Neural progenitor cell (in vitro differentiated cells): ENCODE data around the gene RCSD1. TPM values are rescaled to one million over a fixed set of nuclear protein-coding genes. Genes with fewer than 3 reads are reported as not detected.

ENCODE experiments used
- DNase-seq: peaks from one replicate; pipeline ENCODE4 v3.0.0-alpha.2; 2016; ENCODE audit warnings: low spot score
- H2AFZ ChIP-seq: fragments of 200-600 bp; sonication (generic); replicated peaks from 2 replicates; pipeline ENCODE4 v1.6.1; 2016; ENCODE audit warnings: antibody characterized with exemption
- H3F3A ChIP-seq: fragments of 200-600 bp; sonication (generic); 2 replicates; pipeline ENCODE4 v1.6.1; 2016; ENCODE audit warnings: antibody characterized with exemption, low read depth
- H3K27ac ChIP-seq: fragments of 200-600 bp; sonication (generic); 2 replicates; pipeline ENCODE4 v1.5.1; 2016; ENCODE audit warnings: mild to moderate bottlenecking
- H3K27me3 ChIP-seq: fragments of 200-600 bp; sonication (generic); 2 replicates; pipeline ENCODE4 v1.6.1; 2016; ENCODE audit warnings: mild to moderate bottlenecking, moderate library complexity
- H3K36me3 ChIP-seq: fragments of 200-600 bp; sonication (generic); 2 replicates; pipeline ENCODE4 v1.5.1; 2016
- H3K4me1 ChIP-seq: fragments of 200-600 bp; sonication (generic); 2 replicates; pipeline ENCODE4 v1.6.1; 2016; ENCODE audit warnings: mixed run types
- H3K4me2 ChIP-seq: fragments of 200-600 bp; sonication (generic); 2 replicates; pipeline ENCODE4 v1.6.1; 2016
- H3K4me3 ChIP-seq: fragments of 200-600 bp; sonication (generic); 2 replicates; pipeline ENCODE4 v1.5.1; 2016
- H3K79me2 ChIP-seq: fragments of 200-600 bp; sonication (generic); 2 replicates; pipeline ENCODE4 v1.6.1; 2016; ENCODE audit warnings: low read depth
- H3K9ac ChIP-seq: fragments of 200-600 bp; sonication (generic); 2 replicates; pipeline ENCODE4 v1.6.1; 2016
- H3K9me3 ChIP-seq: fragments of 200-600 bp; sonication (generic); 2 replicates; pipeline ENCODE4 v1.5.1; 2016; ENCODE audit warnings: low read depth
- H4K20me1 ChIP-seq: fragments of 200-600 bp; sonication (generic); 2 replicates; pipeline ENCODE4 v1.6.1; 2016; ENCODE audit warnings: low read depth
- H3K27ac Mint-ChIP-seq: 3 replicates; pipeline ENCODE4 v1.8.0; 2021; ENCODE audit warnings: mixed read lengths
- H3K27me3 Mint-ChIP-seq: 2 replicates; pipeline ENCODE4 v1.8.0; 2022; ENCODE audit warnings: low read depth, mild to moderate bottlenecking, inconsistent platforms, moderate library complexity, mixed read lengths; ENCODE audit not compliant: insufficient read depth
- H3K36me3 Mint-ChIP-seq: 3 replicates; pipeline ENCODE4 v1.8.0; 2021; ENCODE audit warnings: mixed read lengths
- H3K4me1 Mint-ChIP-seq: 3 replicates; pipeline ENCODE4 v1.8.0; 2021; ENCODE audit warnings: mixed read lengths
- H3K4me3 Mint-ChIP-seq: 3 replicates; pipeline ENCODE4 v1.8.0; 2021; ENCODE audit warnings: mild to moderate bottlenecking, moderate library complexity, mixed read lengths
- H3K9me3 Mint-ChIP-seq: 3 replicates; pipeline ENCODE4 v1.8.0; 2020; ENCODE audit warnings: mixed read lengths
- EZH2 ChIP-seq: fragments of 200-600 bp; sonication (generic); IDR thresholded peaks from 2 replicates; pipeline ENCODE4 v1.6.1; 2017; ENCODE audit warnings: antibody characterized with exemption, mild to moderate bottlenecking, moderate library complexity
- EZH2phosphoT487 ChIP-seq: fragments of 200-600 bp; sonication (generic); IDR thresholded peaks from 2 replicates; pipeline ENCODE4 v1.6.1; 2017; ENCODE audit warnings: antibody characterized with exemption
- total RNA-seq: library from RNA; depleted of rRNA; stranded (reverse); fragments of >200 nt; gene quantifications from 2 replicates; pipeline ENCODE4 v1.2.3, GENCODE V29; 2015; ENCODE audit warnings: low replicate concordance
- TF ChIP-seq, protein P1 (sequence below): fragments of 200-600 bp; sonication (generic); IDR thresholded peaks from 2 replicates; pipeline ENCODE4 v1.5.1; 2017; ENCODE audit warnings: antibody characterized with exemption, mild to moderate bottlenecking

The RCSD1 gene, protein sequence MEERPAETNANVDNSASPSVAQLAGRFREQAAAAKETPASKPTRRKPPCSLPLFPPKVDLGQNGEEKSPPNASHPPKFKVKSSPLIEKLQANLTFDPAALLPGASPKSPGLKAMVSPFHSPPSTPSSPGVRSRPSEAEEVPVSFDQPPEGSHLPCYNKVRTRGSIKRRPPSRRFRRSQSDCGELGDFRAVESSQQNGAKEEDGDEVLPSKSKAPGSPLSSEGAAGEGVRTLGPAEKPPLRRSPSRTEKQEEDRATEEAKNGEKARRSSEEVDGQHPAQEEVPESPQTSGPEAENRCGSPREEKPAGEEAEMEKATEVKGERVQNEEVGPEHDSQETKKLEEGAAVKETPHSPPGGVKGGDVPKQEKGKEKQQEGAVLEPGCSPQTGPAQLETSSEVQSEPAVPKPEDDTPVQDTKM
- total RNA-seq = 0.06 TPM in 2 replicates

DNA sequence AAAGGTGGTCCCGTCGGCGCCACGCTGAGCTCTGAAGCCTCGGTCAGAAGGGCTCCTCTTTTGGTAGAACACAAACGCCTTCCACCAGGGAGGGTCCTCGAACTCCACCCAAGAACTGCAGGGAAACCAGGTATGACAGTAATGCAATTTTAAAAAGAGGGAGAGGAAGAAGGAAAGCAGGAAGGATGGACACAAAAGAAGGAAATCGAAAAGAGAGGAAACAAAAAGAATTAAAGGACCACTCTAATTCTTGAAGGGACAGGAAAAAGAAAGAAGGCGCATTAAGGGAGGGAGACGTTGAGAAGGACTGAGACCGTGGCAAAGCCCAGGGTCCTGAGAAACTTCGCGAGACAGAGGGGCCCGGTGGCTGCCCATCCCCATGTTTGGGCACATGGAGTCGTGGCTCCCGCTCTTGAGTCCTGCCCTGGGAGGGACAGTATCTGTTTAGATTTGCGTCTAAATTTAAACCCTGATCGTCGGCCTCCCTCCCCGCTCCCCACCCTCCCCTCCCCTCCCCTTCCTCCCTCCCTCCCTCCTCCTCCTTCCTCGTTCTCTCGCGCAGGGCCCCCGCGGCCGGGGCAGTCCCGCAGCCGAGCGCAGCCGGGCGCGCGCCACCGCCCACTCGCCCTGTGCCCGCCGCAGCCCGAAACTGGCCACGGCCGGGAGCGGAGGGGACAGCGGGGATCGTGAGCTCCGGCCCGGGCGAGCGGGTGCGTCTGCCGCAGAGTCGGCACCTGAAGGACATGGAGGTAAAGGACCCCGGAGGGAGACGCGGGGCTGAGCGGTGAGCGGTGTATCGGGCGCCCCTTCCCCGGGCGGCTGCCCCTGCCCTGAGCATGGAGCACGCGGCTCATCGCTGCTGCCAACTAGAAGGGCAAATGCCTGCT, at the start of gene RCSD1:
TSS of gene RCSD1 (plus strand) at position 552 of the 887 bp plus-strand sequence. CDS start at position 744, 192 bp downstream.
- Mint-ChIP-seq H3K27ac (no peak within 1 kb of the TSS), H3K36me3 (no peaks in the 10 kb centered on the region), H3K9me3 (peaks cover 5% of the 10 kb centered on the region), H3K4me1 (peaks cover 11% of the 10 kb centered on the region), H3K4me3 (peak within 1 kb of the TSS; percentile 80), H3K27me3 (peaks cover 32% of the 10 kb centered on the region)
- H3F3A ChIP-seq = peaks cover 5% of the 10 kb centered on the region
- DNase-seq = peak; percentile 56
- peak within 1 kb of the TSS; percentile 96 for H2AFZ ChIP-seq
- peak within 1 kb of the TSS; percentile 56 for H3K4me3 ChIP-seq
- no peaks in the 10 kb centered on the region for H3K9me3 ChIP-seq
- H3K4me2 ChIP-seq = peak within 1 kb of the TSS; percentile 83
- peaks cover 8% of the 10 kb centered on the region for H3K4me1 ChIP-seq
- H3K27ac ChIP-seq = no peak within 1 kb of the TSS
- no peaks in the 10 kb centered on the region for H3K79me2 ChIP-seq
- peaks cover 75% of the 10 kb centered on the region for H3K27me3 ChIP-seq
- H4K20me1 ChIP-seq = no peaks in the 10 kb centered on the region
- TF ChIP-seq, protein P1, sequence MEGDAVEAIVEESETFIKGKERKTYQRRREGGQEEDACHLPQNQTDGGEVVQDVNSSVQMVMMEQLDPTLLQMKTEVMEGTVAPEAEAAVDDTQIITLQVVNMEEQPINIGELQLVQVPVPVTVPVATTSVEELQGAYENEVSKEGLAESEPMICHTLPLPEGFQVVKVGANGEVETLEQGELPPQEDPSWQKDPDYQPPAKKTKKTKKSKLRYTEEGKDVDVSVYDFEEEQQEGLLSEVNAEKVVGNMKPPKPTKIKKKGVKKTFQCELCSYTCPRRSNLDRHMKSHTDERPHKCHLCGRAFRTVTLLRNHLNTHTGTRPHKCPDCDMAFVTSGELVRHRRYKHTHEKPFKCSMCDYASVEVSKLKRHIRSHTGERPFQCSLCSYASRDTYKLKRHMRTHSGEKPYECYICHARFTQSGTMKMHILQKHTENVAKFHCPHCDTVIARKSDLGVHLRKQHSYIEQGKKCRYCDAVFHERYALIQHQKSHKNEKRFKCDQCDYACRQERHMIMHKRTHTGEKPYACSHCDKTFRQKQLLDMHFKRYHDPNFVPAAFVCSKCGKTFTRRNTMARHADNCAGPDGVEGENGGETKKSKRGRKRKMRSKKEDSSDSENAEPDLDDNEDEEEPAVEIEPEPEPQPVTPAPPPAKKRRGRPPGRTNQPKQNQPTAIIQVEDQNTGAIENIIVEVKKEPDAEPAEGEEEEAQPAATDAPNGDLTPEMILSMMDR = no peak
- TF ChIP-seq EZH2phosphoT487 = peak; percentile 63
- TF ChIP-seq EZH2 = peak; percentile 78
- H3K36me3 ChIP-seq = no peaks in the 10 kb centered on the region
- no peak within 1 kb of the TSS for H3K9ac ChIP-seq

DNA sequence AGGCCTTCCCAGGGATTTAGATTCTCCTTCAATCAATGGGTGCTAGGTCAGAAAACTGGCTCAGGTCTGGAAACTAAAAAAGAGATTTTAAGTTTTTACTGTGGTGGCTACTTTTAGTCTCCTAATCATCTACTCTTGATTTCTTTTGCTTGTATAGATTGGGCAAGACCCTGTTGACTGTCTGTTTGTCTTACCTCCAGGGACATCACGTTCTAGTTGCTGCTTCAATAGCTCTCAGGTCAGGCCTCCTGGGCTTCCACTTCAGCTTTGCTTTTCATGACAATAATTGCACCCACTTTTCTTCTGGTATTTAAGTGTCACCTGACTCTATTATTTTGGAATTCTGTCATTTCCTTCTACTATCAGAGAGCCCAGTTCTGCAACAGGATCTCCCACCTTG, 48.0 kb upstream of the RCSD1 start:
- Histone ChIP-seq H3K36me3 (no peaks in the 10 kb centered on the region), H3K4me3 (no peak overlapping the region), H3K27ac (no peak overlapping the region), H3K9me3 (no peaks in the 10 kb centered on the region), H3K4me2 (no peak overlapping the region), H3F3A (no peaks in the 10 kb centered on the region), H2AFZ (no peak overlapping the region), H3K79me2 (no peaks in the 10 kb centered on the region), H3K27me3 (no peaks in the 10 kb centered on the region), H3K9ac (no peak overlapping the region), H4K20me1 (no peaks in the 10 kb centered on the region), H3K4me1 (no peaks in the 10 kb centered on the region)
- no peaks in the 10 kb centered on the region for H3K27me3 Mint-ChIP-seq
- H3K9me3 Mint-ChIP-seq = no peaks in the 10 kb centered on the region
- no peak overlapping the region for H3K4me3 Mint-ChIP-seq
- no peak for DNase-seq
- H3K27ac Mint-ChIP-seq = no peak overlapping the region
- peaks cover 2% of the 10 kb centered on the region for H3K4me1 Mint-ChIP-seq
- TF ChIP-seq, protein P1 = no peak
- no peak for TF ChIP-seq EZH2phosphoT487
- TF ChIP-seq EZH2 = no peak
- H3K36me3 Mint-ChIP-seq = no peaks in the 10 kb centered on the region

DNA sequence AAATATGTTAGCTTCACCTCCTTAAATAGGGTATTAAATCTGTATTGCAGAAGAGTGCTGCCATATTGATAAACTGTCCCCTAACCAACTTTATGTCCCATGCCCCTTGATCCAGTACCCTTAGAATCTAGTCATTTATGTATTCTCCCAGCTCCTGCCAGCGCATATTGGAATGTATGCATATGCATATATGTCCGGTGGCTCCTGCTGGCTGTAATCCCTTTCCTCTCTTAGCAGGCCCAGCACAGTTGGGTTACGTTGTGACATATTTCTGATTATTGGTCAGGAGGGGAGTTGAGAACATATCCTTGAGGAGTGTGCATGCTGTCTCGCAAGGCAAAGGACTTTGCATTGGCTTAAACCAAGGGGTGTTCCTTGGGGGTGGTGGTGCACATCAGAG, 47.3 kb upstream of the RCSD1 start:
- no peaks in the 10 kb centered on the region for H3K36me3 Mint-ChIP-seq

More for the DNA sequence above, 47.3 kb upstream of the RCSD1 start:
- no peak overlapping the region for H3K4me2 ChIP-seq
- H3K9ac ChIP-seq = no peak overlapping the region
- H3K27me3 Mint-ChIP-seq = no peaks in the 10 kb centered on the region
- H3K27me3 ChIP-seq = no peaks in the 10 kb centered on the region
- no peak for DNase-seq
- no peaks in the 10 kb centered on the region for H3K9me3 Mint-ChIP-seq
- TF ChIP-seq EZH2phosphoT487 = no peak
- no peak for TF ChIP-seq EZH2
- TF ChIP-seq, protein P1 = no peak
- no peaks in the 10 kb centered on the region for H3K4me1 ChIP-seq
- no peak overlapping the region for H2AFZ ChIP-seq
- no peak overlapping the region for H3K27ac Mint-ChIP-seq
- H3F3A ChIP-seq = no peaks in the 10 kb centered on the region
- H3K4me3 Mint-ChIP-seq = no peak overlapping the region
- H3K79me2 ChIP-seq = no peaks in the 10 kb centered on the region
- H3K27ac ChIP-seq = no peak overlapping the region
- H3K9me3 ChIP-seq = no peaks in the 10 kb centered on the region
- no peak overlapping the region for H3K4me3 ChIP-seq
- no peaks in the 10 kb centered on the region for H3K36me3 ChIP-seq
- no peaks in the 10 kb centered on the region for H4K20me1 ChIP-seq
- peaks cover 2% of the 10 kb centered on the region for H3K4me1 Mint-ChIP-seq
